ENCODE results near the gene SGMS1.
"Not testable (repeated sequence)": the region's sequence is repeated elsewhere in the genome, so short reads cannot be mapped to it uniquely, and the experiment has no call there.

SGMS1 gene

GRCh38 chr10:50585921-50586739, 37.6 kb downstream of the SGMS1 start:
- FAIRE-seq: no peak
- peak; percentile 27 for DNase-seq (ENCODE audit: insufficient read length, low spot score)

- FAIRE-seq: peak; percentile 13
- DNase-seq (ENCODE audit: insufficient read length, low spot score): no peak
Observed at GRCh38 chr10:50582766-50583762, 40.7 kb downstream of the SGMS1 start.

- DNase-seq (ENCODE audit: insufficient read length, low spot score): no peak
- FAIRE-seq: no peak
Observed at GRCh38 chr10:50582046-50582445, 41.7 kb downstream of the SGMS1 start.

- FAIRE-seq: no peak
- DNase-seq (ENCODE audit: insufficient read length, low spot score): no peak
Observed at GRCh38 chr10:50580262-50580891, 43.4 kb downstream of the SGMS1 start.

- FAIRE-seq: no peak
Observed at GRCh38 chr10:50579491-50580261, 44.1 kb downstream of the SGMS1 start.

GRCh38 chr10:50578949-50579348, 44.8 kb downstream of the SGMS1 start:
- DNase-seq (ENCODE audit: insufficient read length, low spot score) (no peak), FAIRE-seq (no peak)

More at GRCh38 chr10:50579491-50580261, 44.1 kb downstream of the SGMS1 start:
- DNase-seq (ENCODE audit: insufficient read length, low spot score): no peak

GRCh38 chr10:50577681-50578350, 45.9 kb downstream of the SGMS1 start:
- DNase-seq (ENCODE audit: insufficient read length, low spot score) (no peak), FAIRE-seq (no peak)

GRCh38 chr10:50577010-50577409, 46.7 kb downstream of the SGMS1 start:
- FAIRE-seq: no peak
- DNase-seq (ENCODE audit: insufficient read length, low spot score): no peak

- DNase-seq (ENCODE audit: insufficient read length, low spot score) (peak; percentile 13), FAIRE-seq (no peak)
Observed at GRCh38 chr10:50576245-50576815, 47.4 kb downstream of the SGMS1 start.

- DNase-seq (ENCODE audit: insufficient read length, low spot score): no peak
- FAIRE-seq: no peak
Observed at GRCh38 chr10:50575477-50576244, 48.1 kb downstream of the SGMS1 start.

- DNase-seq (ENCODE audit: insufficient read length, low spot score) (no peak), FAIRE-seq (no peak)
Observed at GRCh38 chr10:50574931-50575330, 48.8 kb downstream of the SGMS1 start.

- DNase-seq (ENCODE audit: insufficient read length, low spot score) (no peak), FAIRE-seq (no peak)
Observed at GRCh38 chr10:50574305-50574704, 49.5 kb downstream of the SGMS1 start.

- FAIRE-seq: no peak
- DNase-seq (ENCODE audit: insufficient read length, low spot score): no peak
Observed at GRCh38 chr10:50572017-50572491, 51.7 kb downstream of the SGMS1 start.

GRCh38 chr10:50568750-50569149, 55.0 kb downstream of the SGMS1 start:
- not testable (repeated sequence) for DNase-seq (ENCODE audit: insufficient read length, low spot score); FAIRE-seq

GRCh38 chr10:50567384-50567783, 56.4 kb downstream of the SGMS1 start:
- FAIRE-seq: no peak
- no peak for DNase-seq (ENCODE audit: insufficient read length, low spot score)

- FAIRE-seq (no peak), DNase-seq (ENCODE audit: insufficient read length, low spot score) (no peak)
Observed at GRCh38 chr10:50566150-50566549, 57.6 kb downstream of the SGMS1 start.

GRCh38 chr10:50565301-50566083, 58.3 kb downstream of the SGMS1 start:
- DNase-seq (ENCODE audit: insufficient read length, low spot score) (no peak), FAIRE-seq (no peak)

- DNase-seq (ENCODE audit: insufficient read length, low spot score) (no peak), FAIRE-seq (no peak)
Observed at GRCh38 chr10:50563906-50564305, 59.9 kb downstream of the SGMS1 start.

All from HTR-8/SVneo (cell line).